ENCODE data around the gene PPFIBP1.

GRCh38 chr12:27711967-27712366 lies 188.0 kb downstream of the PPFIBP1 start:
- TF ChIP-seq CTCF (optimal IDR thresholded peaks at IDR 0.05 in 1 of 3, IDR thresholded peaks at IDR 0.05 in 1 of 3, conservative IDR thresholded peaks at IDR 0.05 in 1 of 3; ENCODE audit: extremely low read depth in 1 of 3, insufficient read depth in 2 of 3, low read length in 3 of 3), result no peak
- TF ChIP-seq EZH2 (IDR thresholded peaks at IDR 0.05; ENCODE audit: low read length), result no peak
